ENCODE data around the gene ARID5B. TPM values are rescaled to one million over a fixed set of nuclear protein-coding genes. Genes with fewer than 3 reads are reported as not detected.

ARID5B gene
- total RNA-seq, 2 donors from 2014 or later = 60.7 to 80.4 TPM

DNA sequence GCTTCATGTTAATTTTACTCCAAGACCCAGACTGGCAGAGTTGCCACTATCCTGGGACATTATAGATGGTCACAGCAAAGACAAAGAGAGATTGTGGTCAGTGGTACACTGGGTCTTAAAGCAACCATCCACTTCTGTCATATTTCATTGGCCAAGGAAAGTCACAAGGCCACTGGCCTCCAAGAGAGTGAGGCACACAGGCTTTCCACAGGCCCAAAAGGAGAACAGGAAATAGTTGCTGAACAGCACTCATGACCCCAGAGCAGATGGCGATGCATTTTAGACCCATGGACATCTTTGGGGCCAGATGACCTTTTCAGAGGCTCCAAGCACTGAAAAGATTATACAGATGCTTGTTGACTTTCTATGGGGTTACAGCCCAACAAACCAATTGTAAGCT is 97.4 kb downstream of the ARID5B start:
- no peak for ATAC-seq (ENCODE audit: insufficient number of reproducible peaks, low FRiP score, low read depth)
- H3K27ac ChIP-seq = no peak overlapping the region

GRCh38 chr10:62000037-62000603 is 98.6 kb downstream of the ARID5B start:
- TF ChIP-seq CTCF (IDR thresholded peaks at IDR 0.05) = no peak

More for the DNA sequence above, 97.4 kb downstream of the ARID5B start:
- Histone ChIP-seq H3K27me3 (replicated peaks; ENCODE audit: insufficient read depth) (no peaks in the 10 kb centered on the region), H3K9me3 (no peaks in the 10 kb centered on the region), H3K4me1 (ENCODE audit: control insufficient read depth in 1 of 2, low read depth in 2 of 2) (peaks cover 38 to 58% of the 10 kb centered on the region in 2 donors), H3K4me3 (no peak overlapping the region), H3K36me3 (no peaks in the 10 kb centered on the region)
- DNase-seq (ENCODE audit: low spot score) = no peak
- no peak for TF ChIP-seq CTCF (IDR thresholded peaks at IDR 0.05)

DNA sequence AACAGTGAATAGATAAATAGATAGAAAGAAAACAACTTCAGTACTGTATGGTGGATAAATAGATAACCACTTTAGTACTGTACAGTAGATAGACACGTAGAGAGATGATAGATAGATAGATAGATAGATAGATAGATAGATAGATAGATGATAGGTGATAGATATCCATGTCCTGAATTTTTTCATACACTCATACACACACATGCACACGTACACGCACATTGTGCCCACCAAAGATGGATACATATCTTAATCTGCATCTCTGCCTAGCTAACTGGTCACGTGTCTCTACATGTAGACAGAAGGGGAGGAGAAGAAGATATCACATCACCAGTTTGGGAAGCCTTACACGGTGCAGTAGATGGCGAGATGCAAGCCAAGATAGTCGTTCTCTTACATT is 99.2 kb downstream of the ARID5B start:
- TF ChIP-seq CTCF (IDR thresholded peaks at IDR 0.05) = no peak
- Histone ChIP-seq H3K9me3 (no peaks in the 10 kb centered on the region), H3K27ac (peak overlapping the region in 1 of 2 donors; percentile 71), H3K27me3 (replicated peaks; ENCODE audit: insufficient read depth) (no peaks in the 10 kb centered on the region), H3K4me3 (no peak overlapping the region), H3K4me1 (ENCODE audit: control insufficient read depth in 1 of 2, low read depth in 2 of 2) (peaks cover 28 to 60% of the 10 kb centered on the region in 2 donors), H3K36me3 (no peaks in the 10 kb centered on the region)
- DNase-seq (ENCODE audit: low spot score) (no peak), ATAC-seq (ENCODE audit: insufficient number of reproducible peaks, low FRiP score, low read depth) (no peak)

More at GRCh38 chr10:62000037-62000603, 98.6 kb downstream of the ARID5B start:
- Histone ChIP-seq H3K4me3 (no peak overlapping the region), H3K9me3 (no peaks in the 10 kb centered on the region), H3K27ac (no peak overlapping the region), H3K36me3 (no peaks in the 10 kb centered on the region), H3K27me3 (replicated peaks; ENCODE audit: insufficient read depth) (no peaks in the 10 kb centered on the region), H3K4me1 (ENCODE audit: control insufficient read depth in 1 of 2, low read depth in 2 of 2) (peaks cover 27 to 60% of the 10 kb centered on the region in 2 donors)
- ATAC-seq (ENCODE audit: insufficient number of reproducible peaks, low FRiP score, low read depth) (no peak), DNase-seq (ENCODE audit: low spot score) (no peak)

- Histone ChIP-seq H3K27ac (peak overlapping the region; percentile 68 to 71), H3K27me3 (replicated peaks; ENCODE audit: insufficient read depth) (no peaks in the 10 kb centered on the region), H3K4me1 (ENCODE audit: control insufficient read depth in 1 of 2, low read depth in 2 of 2) (peaks cover 26 to 62% of the 10 kb centered on the region in 2 donors), H3K36me3 (no peaks in the 10 kb centered on the region), H3K4me3 (peak overlapping the region; percentile 47), H3K9me3 (no peaks in the 10 kb centered on the region)
- no peak for TF ChIP-seq CTCF (IDR thresholded peaks at IDR 0.05)
- ATAC-seq (ENCODE audit: insufficient number of reproducible peaks, low FRiP score, low read depth) (no peak), DNase-seq (ENCODE audit: low spot score) (no peak)
These were observed 100.4 kb downstream of the ARID5B start for GRCh38 chr10:62001898-62002297.

- no peak for TF ChIP-seq CTCF (IDR thresholded peaks at IDR 0.05)
- DNase-seq (ENCODE audit: low spot score) (no peak), ATAC-seq (ENCODE audit: insufficient number of reproducible peaks, low FRiP score, low read depth) (no peak)
- Histone ChIP-seq H3K9me3 (no peaks in the 10 kb centered on the region), H3K4me1 (ENCODE audit: control insufficient read depth in 1 of 2, low read depth in 2 of 2) (peaks cover 21 to 61% of the 10 kb centered on the region in 2 donors), H3K4me3 (peak overlapping the region; percentile 47), H3K36me3 (no peaks in the 10 kb centered on the region), H3K27ac (peak overlapping the region; percentile 68 to 71), H3K27me3 (replicated peaks; ENCODE audit: insufficient read depth) (no peaks in the 10 kb centered on the region)
These were observed 101.3 kb downstream of the ARID5B start for GRCh38 chr10:62002753-62003152.

All from thoracic aorta (tissue), 2 donors.